Activated naive CD8-positive, alpha-beta T cell treated with anti-CD3 and anti-CD28 coated beads for 36 hours (primary cell): Measurements from ENCODE around the gene STARD9. TPM values are rescaled to one million over a fixed set of nuclear protein-coding genes. Genes with fewer than 3 reads are reported as not detected.

Experiments
- DNase-seq: peaks from one replicate; pipeline ENCODE4 v3.0.0; 2021
- H3K27ac Mint-ChIP-seq: one replicate; pipeline ENCODE4 v1.8.0; 2022; ENCODE audit warnings: mild to moderate bottlenecking, moderate library complexity, mixed read lengths
- H3K27me3 Mint-ChIP-seq: one replicate; pipeline ENCODE4 v1.8.0; 2022; ENCODE audit warnings: mild to moderate bottlenecking, mixed read lengths
- H3K36me3 Mint-ChIP-seq: one replicate; pipeline ENCODE4 v1.8.0; 2021; ENCODE audit warnings: mild to moderate bottlenecking, mixed read lengths
- H3K4me1 Mint-ChIP-seq: one replicate; pipeline ENCODE4 v1.8.0; 2021; ENCODE audit warnings: mixed read lengths
- H3K4me3 Mint-ChIP-seq: one replicate; pipeline ENCODE4 v1.8.0; 2022; ENCODE audit warnings: mild to moderate bottlenecking, moderate library complexity, mixed read lengths
- H3K9me3 Mint-ChIP-seq: one replicate; pipeline ENCODE4 v1.8.0; 2022; ENCODE audit warnings: mixed read lengths
- total RNA-seq, 2 experiments: library from RNA; stranded (reverse); gene quantifications; one replicate each; pipeline ENCODE4 v1.2.3, GENCODE V29; 2021

The STARD9 gene
- total RNA-seq, 2 experiments from 2014 or later = 4.2 to 4.4 TPM

DNA sequence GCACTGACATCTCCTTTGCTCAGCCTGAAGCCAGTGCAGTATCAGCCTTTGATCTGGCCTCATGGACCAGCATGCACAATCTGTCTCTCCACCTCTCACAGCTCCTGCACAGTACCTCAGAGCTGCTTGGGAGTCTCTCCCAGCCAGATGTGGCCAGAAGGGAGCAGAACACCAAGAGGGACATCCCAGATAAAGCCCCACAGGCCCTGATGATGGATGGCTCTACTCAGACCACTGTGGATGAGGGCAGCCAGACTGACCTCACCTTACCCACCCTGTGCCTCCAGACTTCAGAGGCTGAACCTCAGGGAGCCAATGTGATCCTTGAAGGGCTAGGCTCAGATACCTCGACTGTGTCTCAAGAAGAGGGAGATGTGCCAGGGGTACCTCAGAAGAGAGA lies 117.1 kb downstream of the STARD9 start:
- H3K27ac Mint-ChIP-seq = no peak overlapping the region
- H3K9me3 Mint-ChIP-seq = no peaks in the 10 kb centered on the region
- no peak overlapping the region for H3K4me3 Mint-ChIP-seq
- no peaks in the 10 kb centered on the region for H3K36me3 Mint-ChIP-seq
- DNase-seq = no peak
- H3K27me3 Mint-ChIP-seq = no peaks in the 10 kb centered on the region
- peaks cover 3% of the 10 kb centered on the region for H3K4me1 Mint-ChIP-seq

DNA sequence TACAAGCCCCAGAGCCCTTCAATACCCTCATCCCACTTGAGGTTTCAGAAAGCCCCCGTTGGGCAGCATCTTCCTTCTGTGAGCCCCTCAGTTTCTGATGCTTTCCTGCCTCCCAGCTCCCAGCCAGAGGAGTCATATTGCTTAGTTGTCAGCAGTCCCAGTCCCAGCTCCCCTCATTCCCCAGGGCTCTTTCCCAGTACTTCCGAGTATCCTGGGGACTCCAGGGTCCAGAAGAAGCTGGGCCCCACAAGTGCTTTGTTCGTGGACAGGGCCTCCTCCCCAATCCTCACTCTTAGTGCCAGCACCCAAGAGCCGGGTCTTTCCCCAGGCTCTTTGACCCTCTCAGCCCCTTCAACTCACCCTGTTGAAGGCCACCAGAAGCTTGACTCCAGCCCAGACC lies 117.6 kb downstream of the STARD9 start:
- DNase-seq = no peak
- H3K27me3 Mint-ChIP-seq = no peaks in the 10 kb centered on the region
- H3K9me3 Mint-ChIP-seq = no peaks in the 10 kb centered on the region
- no peaks in the 10 kb centered on the region for H3K36me3 Mint-ChIP-seq
- no peak overlapping the region for H3K27ac Mint-ChIP-seq
- no peak overlapping the region for H3K4me3 Mint-ChIP-seq
- H3K4me1 Mint-ChIP-seq = peaks cover 3% of the 10 kb centered on the region

DNA sequence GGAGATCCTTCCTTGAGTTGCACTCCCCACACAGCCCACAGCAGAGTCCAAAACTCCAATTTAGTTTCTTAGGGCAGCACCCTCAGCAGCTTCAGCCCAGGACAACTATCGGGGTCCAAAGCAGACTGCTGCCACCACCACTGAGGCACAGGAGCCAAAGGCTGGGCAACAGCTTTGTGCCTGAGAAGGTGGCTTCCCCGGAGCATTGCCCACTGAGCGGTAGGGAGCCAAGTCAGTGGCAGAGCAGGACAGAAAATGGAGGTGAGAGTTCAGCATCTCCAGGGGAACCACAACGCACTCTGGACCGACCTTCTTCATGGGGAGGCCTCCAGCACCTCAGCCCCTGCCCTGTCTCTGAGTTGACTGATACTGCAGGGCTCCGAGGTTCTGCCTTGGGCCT lies 118.1 kb downstream of the STARD9 start:
- Mint-ChIP-seq H3K4me1 (peaks cover 3% of the 10 kb centered on the region), H3K27ac (no peak overlapping the region), H3K27me3 (no peaks in the 10 kb centered on the region), H3K36me3 (no peaks in the 10 kb centered on the region), H3K4me3 (no peak overlapping the region), H3K9me3 (no peaks in the 10 kb centered on the region)
- DNase-seq = no peak

DNA sequence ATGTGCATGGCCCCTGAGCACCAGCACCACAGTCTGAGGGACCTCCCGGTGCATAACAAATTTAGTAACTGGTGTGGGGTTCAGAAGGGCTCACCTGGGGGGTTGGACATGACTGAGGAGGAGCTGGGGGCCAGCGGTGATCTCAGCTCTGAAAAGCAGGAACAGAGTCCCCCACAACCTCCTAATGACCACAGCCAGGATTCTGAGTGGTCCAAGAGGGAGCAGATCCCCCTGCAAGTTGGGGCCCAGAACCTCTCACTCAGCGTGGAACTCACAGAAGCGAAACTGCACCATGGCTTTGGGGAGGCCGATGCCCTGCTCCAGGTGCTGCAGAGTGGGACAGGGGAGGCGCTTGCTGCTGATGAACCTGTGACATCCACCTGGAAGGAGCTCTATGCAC lies 118.5 kb downstream of the STARD9 start:
- Mint-ChIP-seq H3K27me3 (no peaks in the 10 kb centered on the region), H3K36me3 (no peaks in the 10 kb centered on the region), H3K9me3 (no peaks in the 10 kb centered on the region), H3K4me1 (peaks cover 3% of the 10 kb centered on the region), H3K4me3 (no peak overlapping the region), H3K27ac (no peak overlapping the region)
- DNase-seq = no peak

DNA sequence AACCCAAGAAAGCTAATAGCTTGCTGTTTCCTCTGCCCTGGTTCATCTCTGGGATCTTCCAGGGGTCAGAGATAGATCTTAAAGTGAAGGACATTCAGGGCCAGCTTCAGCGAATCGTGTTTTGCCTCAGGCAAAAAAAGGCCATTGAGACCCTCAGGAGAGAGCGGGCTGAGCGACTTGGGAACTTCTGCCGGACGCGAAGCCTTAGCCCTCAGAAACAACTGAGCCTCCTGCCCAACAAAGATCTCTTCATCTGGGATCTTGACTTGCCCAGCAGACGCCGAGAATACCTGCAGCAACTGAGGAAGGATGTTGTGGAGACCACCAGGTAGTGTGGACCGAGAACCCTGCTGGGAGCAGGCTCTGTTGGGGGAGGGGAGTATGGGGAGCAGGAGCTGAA lies 119.0 kb downstream of the STARD9 start:
- Mint-ChIP-seq H3K27ac (no peak overlapping the region), H3K9me3 (no peaks in the 10 kb centered on the region), H3K4me3 (no peak overlapping the region), H3K4me1 (peaks cover 3% of the 10 kb centered on the region), H3K36me3 (no peaks in the 10 kb centered on the region), H3K27me3 (no peaks in the 10 kb centered on the region)
- no peak for DNase-seq

DNA sequence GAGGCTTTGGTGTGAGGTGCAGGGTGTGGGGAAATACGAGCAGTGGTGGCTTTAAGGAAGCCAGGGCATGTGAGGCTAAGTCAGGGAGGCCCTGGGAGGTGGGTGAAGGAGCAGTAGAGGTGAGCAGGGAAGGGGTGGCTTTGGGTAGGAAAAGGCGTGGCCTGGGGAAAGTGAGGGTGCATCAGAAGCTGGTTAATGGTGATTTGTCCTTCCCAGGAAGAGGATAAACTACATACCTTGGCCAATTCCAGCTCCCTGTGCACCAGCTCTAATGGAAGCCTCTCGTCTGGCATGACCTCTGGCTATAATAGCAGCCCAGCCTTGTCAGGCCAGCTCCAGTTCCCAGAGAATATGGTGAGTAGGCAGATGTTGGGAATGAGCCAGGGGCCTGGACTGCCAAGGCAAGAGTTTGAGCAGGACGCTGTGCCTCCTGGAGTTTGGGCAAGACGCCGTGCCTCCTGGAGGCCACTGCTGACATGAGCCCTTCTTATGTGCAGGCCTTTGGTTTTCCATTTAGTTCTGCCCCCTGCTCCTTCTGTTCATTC lies 120.2 kb downstream of the STARD9 start:
- H3K4me1 Mint-ChIP-seq = peaks cover 3% of the 10 kb centered on the region
- H3K4me3 Mint-ChIP-seq = no peak overlapping the region
- no peaks in the 10 kb centered on the region for H3K27me3 Mint-ChIP-seq
- H3K27ac Mint-ChIP-seq = no peak overlapping the region
- no peak for DNase-seq
- no peaks in the 10 kb centered on the region for H3K9me3 Mint-ChIP-seq
- H3K36me3 Mint-ChIP-seq = no peaks in the 10 kb centered on the region

DNA sequence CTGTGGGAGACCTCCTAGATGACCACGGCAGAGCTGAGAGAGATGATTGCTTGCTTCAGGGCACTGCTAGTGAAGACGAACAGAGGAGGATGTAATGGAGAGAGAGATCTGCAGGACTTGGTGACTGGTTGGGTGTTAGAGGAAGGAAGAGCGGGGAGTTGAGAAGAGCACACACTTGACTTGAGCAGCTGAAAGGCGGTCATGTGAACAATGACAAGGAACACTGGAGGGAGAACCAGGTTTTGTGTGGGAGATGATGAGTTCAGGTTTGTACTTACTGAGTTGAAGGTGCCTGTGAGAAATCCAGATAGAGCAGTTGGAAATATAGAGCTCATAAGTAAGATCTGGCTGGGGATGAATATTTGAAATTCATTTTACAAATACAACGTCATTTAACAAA lies 121.2 kb downstream of the STARD9 start:
- Mint-ChIP-seq H3K27ac (no peak overlapping the region), H3K36me3 (peaks cover 5% of the 10 kb centered on the region), H3K4me1 (no peaks in the 10 kb centered on the region), H3K4me3 (no peak overlapping the region), H3K27me3 (no peaks in the 10 kb centered on the region), H3K9me3 (no peaks in the 10 kb centered on the region)
- no peak for DNase-seq

DNA sequence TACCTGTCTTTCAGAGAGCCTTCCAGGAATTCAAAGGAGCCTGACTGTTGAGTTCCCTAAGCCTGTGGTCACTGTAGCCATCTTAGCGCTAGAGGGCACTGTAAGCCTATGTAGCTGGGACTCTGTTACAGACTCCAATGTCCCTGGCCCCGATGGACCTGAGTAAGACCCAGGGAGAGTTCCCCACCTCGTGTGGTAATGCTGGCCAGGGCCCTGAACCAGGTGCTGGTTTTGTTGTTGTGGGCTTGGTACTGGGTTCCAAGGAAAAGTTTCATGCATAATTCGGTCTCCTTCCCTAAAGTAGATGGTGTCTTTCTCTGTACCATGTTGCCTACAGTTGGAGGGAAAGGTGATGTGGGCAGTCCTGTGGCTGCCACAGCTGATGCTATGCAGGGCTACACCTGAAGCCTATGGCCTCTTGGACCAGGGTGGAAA lies 129.1 kb downstream of the STARD9 start:
- Mint-ChIP-seq H3K27me3 (no peaks in the 10 kb centered on the region), H3K36me3 (peaks cover 5% of the 10 kb centered on the region), H3K27ac (no peak overlapping the region), H3K4me1 (peaks cover 3% of the 10 kb centered on the region), H3K4me3 (no peak overlapping the region), H3K9me3 (no peaks in the 10 kb centered on the region)
- DNase-seq = peak; percentile 47

DNA sequence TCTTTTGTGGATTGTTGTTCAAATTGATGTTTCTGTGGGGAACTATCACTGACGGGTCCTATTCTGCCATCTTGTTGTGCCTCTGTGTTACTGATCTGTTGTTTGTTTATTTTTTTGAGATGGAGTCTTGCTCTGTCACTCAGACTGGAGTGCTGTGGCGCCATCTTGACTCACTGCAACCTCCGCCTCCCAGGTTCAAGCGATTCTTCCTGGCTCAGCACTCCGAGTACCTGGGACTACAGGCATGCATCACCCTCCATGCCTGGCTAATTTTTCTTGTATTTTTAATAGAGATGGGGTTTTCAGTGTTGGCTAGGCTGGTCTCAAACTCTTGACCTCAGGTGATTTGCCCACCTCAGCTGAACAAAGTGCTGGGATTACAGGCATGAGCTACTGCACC lies 129.9 kb downstream of the STARD9 start:
- Mint-ChIP-seq H3K9me3 (no peaks in the 10 kb centered on the region), H3K27me3 (no peaks in the 10 kb centered on the region), H3K36me3 (peaks cover 5% of the 10 kb centered on the region), H3K4me3 (no peak overlapping the region), H3K27ac (no peak overlapping the region), H3K4me1 (peaks cover 3% of the 10 kb centered on the region)
- no peak for DNase-seq

DNA sequence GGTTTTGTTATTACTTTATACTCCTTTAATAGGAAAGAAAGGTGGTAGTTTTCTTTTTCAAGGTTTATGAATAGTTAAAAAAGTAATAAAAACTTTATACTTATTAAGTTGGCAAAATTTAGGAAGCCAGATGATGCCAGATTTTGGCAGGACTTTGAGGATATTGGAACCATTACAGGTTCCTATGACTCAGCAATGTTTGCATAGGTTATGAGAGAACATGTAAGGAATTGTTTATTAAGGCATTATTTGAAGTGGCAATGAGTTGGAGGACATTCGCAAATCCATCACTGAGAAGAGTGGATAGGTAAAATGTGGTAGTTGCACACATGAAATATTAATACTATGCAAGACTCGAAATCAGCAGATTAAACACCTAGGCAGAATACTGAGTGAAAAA lies 131.7 kb downstream of the STARD9 start:
- DNase-seq = no peak
- Mint-ChIP-seq H3K27ac (no peak overlapping the region), H3K4me3 (no peak overlapping the region), H3K9me3 (no peaks in the 10 kb centered on the region), H3K36me3 (no peaks in the 10 kb centered on the region), H3K27me3 (no peaks in the 10 kb centered on the region), H3K4me1 (peaks cover 3% of the 10 kb centered on the region)

DNA sequence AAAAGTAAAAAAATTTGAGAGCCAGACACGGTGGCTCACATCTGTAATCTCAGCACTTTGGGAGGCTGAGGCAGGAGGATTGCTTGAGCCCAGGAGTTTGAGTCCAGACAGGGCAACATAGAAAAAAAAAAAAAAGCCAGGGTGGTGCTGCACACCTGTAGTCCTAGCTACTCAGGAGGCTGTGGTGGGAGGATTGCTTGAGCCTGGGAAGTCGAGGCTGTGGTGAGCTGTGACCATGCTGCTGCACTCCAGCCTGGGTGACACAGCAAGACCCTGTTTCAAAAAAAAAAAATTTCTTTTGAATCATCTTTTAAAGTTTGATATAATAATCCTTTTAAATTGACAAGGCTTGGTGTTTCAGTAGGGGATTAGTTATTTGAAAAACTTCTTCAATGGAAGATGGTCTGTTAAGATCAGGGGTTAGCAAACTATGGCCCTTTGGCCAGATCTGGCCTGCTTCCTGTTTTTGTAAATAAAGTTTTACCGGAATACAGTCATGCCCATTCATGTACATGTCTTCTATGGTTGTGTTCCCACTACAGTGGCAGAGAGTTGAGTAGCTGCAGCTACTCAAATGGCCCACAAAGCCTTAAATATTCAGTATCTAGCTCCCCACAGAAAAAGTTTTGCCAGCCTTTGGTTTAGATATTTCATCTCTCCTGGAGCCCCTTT lies 132.6 kb downstream of the STARD9 start:
- no peak for DNase-seq
- no peaks in the 10 kb centered on the region for H3K9me3 Mint-ChIP-seq
- no peak overlapping the region for H3K4me3 Mint-ChIP-seq
- H3K4me1 Mint-ChIP-seq = peaks cover 3% of the 10 kb centered on the region
- H3K36me3 Mint-ChIP-seq = no peaks in the 10 kb centered on the region
- H3K27ac Mint-ChIP-seq = no peak overlapping the region
- H3K27me3 Mint-ChIP-seq = no peaks in the 10 kb centered on the region

DNA sequence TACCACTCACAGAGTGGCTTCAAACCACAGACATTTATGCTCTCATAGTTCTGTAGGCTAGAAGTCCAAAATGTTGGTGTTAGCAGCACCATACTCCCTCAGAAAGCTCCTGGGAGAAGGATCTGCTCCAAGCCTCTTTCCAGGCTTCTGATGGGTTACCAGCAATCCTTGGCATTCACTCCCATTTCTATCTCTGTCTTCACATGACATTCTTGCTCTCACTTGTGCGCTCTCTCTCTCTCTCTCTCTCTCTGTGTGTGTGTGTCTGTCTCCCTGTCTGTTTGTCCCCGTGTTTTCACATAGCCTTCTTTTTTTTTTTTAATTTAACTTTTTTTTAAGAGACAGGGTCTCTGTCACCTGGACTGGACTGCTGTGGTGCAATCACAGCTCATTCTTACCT lies 135.3 kb downstream of the STARD9 start:
- no peak for DNase-seq
- no peaks in the 10 kb centered on the region for H3K36me3 Mint-ChIP-seq
- H3K9me3 Mint-ChIP-seq = no peaks in the 10 kb centered on the region
- no peaks in the 10 kb centered on the region for H3K27me3 Mint-ChIP-seq
- peaks cover 3% of the 10 kb centered on the region for H3K4me1 Mint-ChIP-seq
- no peak overlapping the region for H3K27ac Mint-ChIP-seq
- H3K4me3 Mint-ChIP-seq = no peak overlapping the region

DNA sequence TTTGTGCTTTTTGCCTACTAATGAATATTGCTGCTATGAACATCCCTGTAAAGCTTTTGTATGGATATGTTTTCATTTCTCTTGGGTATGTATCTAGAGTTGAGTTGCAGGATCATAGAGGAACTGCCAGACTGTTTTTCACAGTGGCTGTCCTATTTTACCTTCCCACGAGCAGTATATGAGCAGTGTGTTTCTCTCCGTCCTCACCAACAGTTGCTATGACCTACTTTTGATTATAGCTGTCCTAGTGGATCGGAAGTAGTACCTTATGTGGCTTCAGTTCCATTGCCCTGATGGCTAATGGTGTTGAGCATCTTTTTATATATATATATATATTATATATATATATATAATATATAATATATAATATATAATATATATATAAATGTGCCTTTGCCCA lies 136.3 kb downstream of the STARD9 start:
- no peaks in the 10 kb centered on the region for H3K9me3 Mint-ChIP-seq
- H3K27ac Mint-ChIP-seq = no peak overlapping the region
- no peak for DNase-seq
- no peaks in the 10 kb centered on the region for H3K36me3 Mint-ChIP-seq
- H3K4me1 Mint-ChIP-seq = peaks cover 3% of the 10 kb centered on the region
- no peaks in the 10 kb centered on the region for H3K27me3 Mint-ChIP-seq
- no peak overlapping the region for H3K4me3 Mint-ChIP-seq

DNA sequence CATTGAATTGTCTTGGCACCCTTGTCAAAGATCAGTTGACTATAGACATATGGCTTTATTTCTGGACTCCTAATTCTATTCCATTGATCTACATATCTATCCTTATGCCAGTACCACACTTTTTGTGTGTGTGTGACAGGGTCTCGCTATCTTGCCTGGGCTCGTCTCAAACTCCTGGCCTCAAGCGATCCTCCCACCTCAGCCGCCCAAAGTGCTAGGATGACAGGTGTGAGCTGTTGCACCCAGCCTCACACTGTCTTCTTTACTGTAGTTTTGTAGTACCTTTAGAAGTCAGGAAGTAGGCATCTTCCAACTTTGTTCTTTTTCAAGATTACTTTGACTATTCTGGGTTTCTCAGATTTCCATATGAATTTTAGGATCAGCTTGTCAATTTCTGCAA lies 137.2 kb downstream of the STARD9 start:
- Mint-ChIP-seq H3K4me3 (no peak overlapping the region), H3K27ac (no peak overlapping the region), H3K4me1 (peaks cover 3% of the 10 kb centered on the region), H3K27me3 (no peaks in the 10 kb centered on the region), H3K36me3 (no peaks in the 10 kb centered on the region), H3K9me3 (no peaks in the 10 kb centered on the region)
- DNase-seq = no peak

DNA sequence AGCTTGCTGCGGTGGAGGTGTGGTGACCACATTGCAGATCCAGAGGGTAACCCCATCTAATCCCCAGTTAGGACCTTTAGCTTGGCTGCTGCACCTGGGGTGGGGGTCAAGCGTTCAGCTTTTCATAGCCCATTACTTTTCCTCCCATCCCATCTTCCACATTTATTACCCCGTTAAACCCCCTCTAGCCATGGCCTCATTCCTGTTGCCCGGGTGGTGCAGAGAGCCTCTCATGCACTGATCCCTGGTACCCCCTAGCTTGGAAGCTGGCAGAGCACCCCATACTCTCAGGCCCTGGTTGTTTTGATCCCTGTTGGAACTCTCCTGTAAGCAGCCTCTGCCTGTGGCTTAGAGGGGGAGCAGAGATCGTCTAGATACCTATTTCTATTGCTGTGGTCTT lies 140.7 kb downstream of the STARD9 start:
- Mint-ChIP-seq H3K4me3 (no peak overlapping the region), H3K27me3 (no peaks in the 10 kb centered on the region), H3K4me1 (no peaks in the 10 kb centered on the region), H3K36me3 (peaks cover 2% of the 10 kb centered on the region), H3K27ac (no peak overlapping the region), H3K9me3 (no peaks in the 10 kb centered on the region)
- DNase-seq = no peak

DNA sequence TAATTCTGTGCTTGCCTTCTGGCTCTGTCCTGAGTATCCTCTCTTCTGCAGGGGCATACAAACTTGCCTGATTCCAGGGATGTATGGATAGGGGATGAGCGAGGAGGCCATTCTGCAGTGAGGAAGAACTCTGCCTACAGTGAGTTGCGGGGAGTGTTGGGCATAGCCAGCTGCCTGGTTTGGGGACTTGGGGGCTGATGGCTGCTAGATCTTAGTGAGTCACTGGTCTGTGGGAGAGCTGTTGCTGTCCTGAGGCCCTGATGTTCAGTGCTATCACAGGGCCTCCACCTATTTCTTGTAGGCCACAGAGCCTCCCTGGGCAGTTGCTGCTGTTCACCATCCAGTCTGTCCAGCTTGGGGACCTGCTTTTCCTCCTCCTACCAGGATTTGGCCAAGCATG lies 141.2 kb downstream of the STARD9 start:
- H3K9me3 Mint-ChIP-seq = no peaks in the 10 kb centered on the region
- no peak overlapping the region for H3K27ac Mint-ChIP-seq
- H3K4me3 Mint-ChIP-seq = no peak overlapping the region
- H3K4me1 Mint-ChIP-seq = no peaks in the 10 kb centered on the region
- H3K36me3 Mint-ChIP-seq = peaks cover 2% of the 10 kb centered on the region
- no peak for DNase-seq
- no peaks in the 10 kb centered on the region for H3K27me3 Mint-ChIP-seq
